SK-N-SH treated with all-trans-retinoic acid at 6 μM for 48 hours (cell line): Measurements from ENCODE around the gene ZNF44.

Source experiments
- ATAC-seq: fragments of 200-7000 bp; cut with Tn5 transposase; 3 replicates; pipeline ENCODE4 v1.9.1; 2020; ENCODE audit warnings: mild to moderate bottlenecking, moderate library complexity
- ARNTL ChIP-seq: fragments of 450-650 bp; formaldehyde crosslinking; IDR thresholded peaks from 2 replicates; pipeline ENCODE4 v1.5.0; 2020; ENCODE audit warnings: low read depth, mild to moderate bottlenecking, moderate library complexity, borderline replicate concordance
- BACH2 ChIP-seq: fragments of 250-450 bp; sonication (Bioruptor Pico); IDR thresholded peaks from 2 replicates; pipeline ENCODE4 v1.9.0; 2021; ENCODE audit warnings: mild to moderate bottlenecking, borderline replicate concordance
- CSRNP3 ChIP-seq: fragments of 250-450 bp; sonication (Bioruptor Pico); IDR thresholded peaks from 2 replicates; pipeline ENCODE4 v1.5.1; 2021; ENCODE audit warnings: mild to moderate bottlenecking, moderate library complexity
- GLIS3 ChIP-seq: fragments of 250-450 bp; sonication (Bioruptor Pico); IDR thresholded peaks from 2 replicates; pipeline ENCODE4 v1.5.0; 2020; ENCODE audit warnings: mild to moderate bottlenecking, moderate library complexity
- PATZ1 ChIP-seq: fragments of 250-450 bp; sonication (Bioruptor Pico); IDR thresholded peaks from 2 replicates; pipeline ENCODE4 v1.8.0; 2020; ENCODE audit warnings: mild to moderate bottlenecking, moderate library complexity, borderline replicate concordance
- RARB ChIP-seq: fragments of 250-450 bp; sonication (Bioruptor Pico); IDR thresholded peaks from 2 replicates; pipeline ENCODE4 v1.8.0; 2021; ENCODE audit warnings: mild to moderate bottlenecking, moderate library complexity
- SNAI2 ChIP-seq: fragments of 250-450 bp; sonication (Bioruptor Pico); IDR thresholded peaks from 2 replicates; pipeline ENCODE4 v1.5.0; 2020; ENCODE audit warnings: mild to moderate bottlenecking, moderate library complexity
- TCF4 ChIP-seq: fragments of 250-450 bp; sonication (Bioruptor Pico); IDR thresholded peaks from 2 replicates; pipeline ENCODE4 v1.8.0; 2021; ENCODE audit warnings: mild to moderate bottlenecking, moderate library complexity, borderline replicate concordance
- TOX ChIP-seq: fragments of 250-450 bp; sonication (Bioruptor Pico); IDR thresholded peaks from 2 replicates; pipeline ENCODE4 v1.8.0; 2021; ENCODE audit warnings: mild to moderate bottlenecking, moderate library complexity, borderline replicate concordance
- TSHZ2 ChIP-seq: fragments of 250-450 bp; sonication (Bioruptor Pico); IDR thresholded peaks from 2 replicates; pipeline ENCODE4 v1.5.0; 2020; ENCODE audit warnings: mild to moderate bottlenecking, moderate library complexity
- ZC3H10 ChIP-seq: fragments of 250-450 bp; sonication (Bioruptor Pico); IDR thresholded peaks from 2 replicates; pipeline ENCODE4 v1.5.1; 2021; ENCODE audit warnings: mild to moderate bottlenecking, moderate library complexity
- ZFP30 ChIP-seq: fragments of 450-650 bp; formaldehyde crosslinking; IDR thresholded peaks from 2 replicates; pipeline ENCODE4 v1.5.0; 2022; ENCODE audit warnings: mild to moderate bottlenecking, moderate library complexity
- ZNF565 ChIP-seq: fragments of 450-650 bp; formaldehyde crosslinking; conservative IDR thresholded peaks from 2 replicates; pipeline ENCODE4 v1.5.0; 2020; ENCODE audit warnings: low read depth, mild to moderate bottlenecking, moderate library complexity
- ZNF8 ChIP-seq: fragments of 450-650 bp; formaldehyde crosslinking; IDR thresholded peaks from 2 replicates; pipeline ENCODE4 v1.5.0; 2020; ENCODE audit warnings: mild to moderate bottlenecking, moderate library complexity
- TF ChIP-seq, protein P1 (sequence below): fragments of 250-450 bp; sonication (Bioruptor Pico); IDR thresholded peaks from 2 replicates; pipeline ENCODE4 v1.8.0; 2021; ENCODE audit warnings: low read depth, mild to moderate bottlenecking, moderate library complexity, borderline replicate concordance

Gene ZNF44

DNA sequence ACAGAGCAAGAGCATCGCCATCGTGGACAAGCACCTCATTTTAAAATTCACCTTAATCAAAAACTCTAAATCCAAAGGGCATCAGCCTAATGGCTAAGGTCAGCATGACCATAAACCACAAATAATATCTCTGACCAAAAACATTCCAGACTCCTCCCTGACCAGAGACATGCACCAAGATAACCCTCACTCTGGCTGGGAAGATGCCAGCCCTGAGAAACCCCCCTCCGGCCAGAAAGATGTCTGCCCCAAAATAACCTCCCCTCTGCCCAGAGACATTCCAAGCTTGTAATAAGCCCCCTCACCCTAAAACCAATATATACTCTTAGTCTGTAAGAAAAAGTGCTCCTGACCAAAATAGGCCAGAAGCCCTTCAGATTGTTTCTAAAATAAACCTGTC lies 61.7 kb downstream of the ZNF44 start:
- TF ChIP-seq ZC3H10 (CRISPR knock-in tag) (no peak), GLIS3 (CRISPR knock-in tag) (no peak), RARB (no peak), TSHZ2 (CRISPR knock-in tag) (no peak), BACH2 (CRISPR knock-in tag) (no peak), TCF4 (CRISPR knock-in tag) (no peak), SNAI2 (CRISPR knock-in tag) (no peak), TOX (CRISPR knock-in tag) (no peak), ZFP30 (CRISPR knock-in tag) (no peak), ZNF565 (CRISPR knock-in tag) (no peak), PATZ1 (CRISPR knock-in tag) (no peak), ARNTL (CRISPR knock-in tag) (no peak), ZNF8 (CRISPR knock-in tag) (no peak), CSRNP3 (no peak)
- TF ChIP-seq, protein P1, sequence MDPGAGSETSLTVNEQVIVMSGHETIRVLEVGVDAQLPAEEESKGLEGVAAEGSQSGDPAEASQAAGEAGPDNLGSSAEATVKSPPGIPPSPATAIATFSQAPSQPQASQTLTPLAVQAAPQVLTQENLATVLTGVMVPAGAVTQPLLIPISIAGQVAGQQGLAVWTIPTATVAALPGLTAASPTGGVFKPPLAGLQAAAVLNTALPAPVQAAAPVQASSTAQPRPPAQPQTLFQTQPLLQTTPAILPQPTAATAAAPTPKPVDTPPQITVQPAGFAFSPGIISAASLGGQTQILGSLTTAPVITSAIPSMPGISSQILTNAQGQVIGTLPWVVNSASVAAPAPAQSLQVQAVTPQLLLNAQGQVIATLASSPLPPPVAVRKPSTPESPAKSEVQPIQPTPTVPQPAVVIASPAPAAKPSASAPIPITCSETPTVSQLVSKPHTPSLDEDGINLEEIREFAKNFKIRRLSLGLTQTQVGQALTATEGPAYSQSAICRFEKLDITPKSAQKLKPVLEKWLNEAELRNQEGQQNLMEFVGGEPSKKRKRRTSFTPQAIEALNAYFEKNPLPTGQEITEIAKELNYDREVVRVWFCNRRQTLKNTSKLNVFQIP (CRISPR knock-in tag), result no peak
- TF ChIP-seq, all 23 proteins: peak for 0
- ATAC-seq, result no peak

- TF ChIP-seq BACH2 (CRISPR knock-in tag) (no peak), ZC3H10 (CRISPR knock-in tag) (no peak), ZFP30 (CRISPR knock-in tag) (no peak), TOX (CRISPR knock-in tag) (no peak), PATZ1 (CRISPR knock-in tag) (no peak)
- TF ChIP-seq, protein P1 (CRISPR knock-in tag), result no peak
- TF ChIP-seq, all 23 proteins: peak for 0
- no peak for ATAC-seq
These were observed 63.6 kb downstream of the ZNF44 start for GRCh38 chr19:12230751-12231733.
